VCaP (cell line): ENCODE results near the gene SELENOH.

Experiments
- H3K27ac ChIP-seq: fragments of 450-650 bp; 2 replicates; pipeline ENCODE4 v1.5.1; 2017
- CTCF ChIP-seq: fragments of 450-650 bp; conservative IDR thresholded peaks from 2 replicates; pipeline ENCODE4 v1.5.1; 2017; ENCODE audit warnings: mild to moderate bottlenecking, moderate library complexity

SELENOH gene

GRCh38 chr11:57785072-57785471 lies 43.8 kb downstream of the SELENOH start:
- H3K27ac ChIP-seq: no peak overlapping the region
- no peak for TF ChIP-seq CTCF

DNA sequence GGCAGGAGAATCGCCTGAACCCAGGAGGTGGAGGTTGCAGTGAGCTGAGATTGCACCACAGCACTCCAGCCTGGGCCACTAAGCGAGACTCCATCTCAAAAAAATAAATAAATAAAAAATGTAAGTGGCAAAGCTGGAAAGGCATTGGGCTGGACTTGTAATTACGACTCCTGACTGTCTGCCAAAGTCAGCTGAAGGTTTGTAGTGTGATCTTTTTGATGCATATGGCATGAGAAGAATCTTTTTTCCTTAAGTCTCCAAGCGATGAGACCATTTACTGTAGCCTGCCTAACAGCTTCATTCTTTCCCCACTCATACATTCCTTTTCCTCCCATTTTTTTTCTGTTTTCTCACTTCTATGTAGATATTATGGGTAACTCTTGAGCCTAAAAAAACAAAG lies 45.1 kb downstream of the SELENOH start:
- H3K27ac ChIP-seq: peak overlapping the region; percentile 33
- TF ChIP-seq CTCF: no peak

DNA sequence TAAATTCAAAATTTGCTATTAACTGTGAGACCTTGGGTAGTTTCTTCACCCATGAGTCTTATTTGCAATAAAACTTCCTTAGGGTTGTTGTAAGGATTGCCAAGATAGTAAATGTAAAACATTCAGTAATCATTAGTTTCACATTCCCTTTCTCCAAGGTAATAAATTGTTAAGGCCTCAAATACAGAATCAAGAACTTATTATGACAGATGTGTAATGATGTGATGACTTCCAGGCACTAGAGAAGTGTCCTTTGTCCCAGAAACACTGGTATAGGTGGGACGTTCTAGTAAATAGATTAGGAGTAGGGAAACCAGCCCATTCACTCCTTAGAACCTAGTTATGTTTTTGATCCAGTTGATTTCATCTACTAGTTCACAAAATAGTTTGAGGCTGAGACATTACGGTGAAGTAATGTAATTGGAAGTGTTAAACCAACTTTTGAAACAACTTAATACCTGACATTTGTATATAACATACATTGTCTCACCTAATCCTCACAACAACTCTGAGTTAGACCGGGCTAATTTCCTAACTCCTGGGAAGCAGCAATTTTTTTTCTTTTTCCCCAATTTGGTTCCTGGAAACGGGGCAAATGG lies 45.8 kb downstream of the SELENOH start:
- H3K27ac ChIP-seq: peak overlapping the region; percentile 33
- TF ChIP-seq CTCF: no peak

DNA sequence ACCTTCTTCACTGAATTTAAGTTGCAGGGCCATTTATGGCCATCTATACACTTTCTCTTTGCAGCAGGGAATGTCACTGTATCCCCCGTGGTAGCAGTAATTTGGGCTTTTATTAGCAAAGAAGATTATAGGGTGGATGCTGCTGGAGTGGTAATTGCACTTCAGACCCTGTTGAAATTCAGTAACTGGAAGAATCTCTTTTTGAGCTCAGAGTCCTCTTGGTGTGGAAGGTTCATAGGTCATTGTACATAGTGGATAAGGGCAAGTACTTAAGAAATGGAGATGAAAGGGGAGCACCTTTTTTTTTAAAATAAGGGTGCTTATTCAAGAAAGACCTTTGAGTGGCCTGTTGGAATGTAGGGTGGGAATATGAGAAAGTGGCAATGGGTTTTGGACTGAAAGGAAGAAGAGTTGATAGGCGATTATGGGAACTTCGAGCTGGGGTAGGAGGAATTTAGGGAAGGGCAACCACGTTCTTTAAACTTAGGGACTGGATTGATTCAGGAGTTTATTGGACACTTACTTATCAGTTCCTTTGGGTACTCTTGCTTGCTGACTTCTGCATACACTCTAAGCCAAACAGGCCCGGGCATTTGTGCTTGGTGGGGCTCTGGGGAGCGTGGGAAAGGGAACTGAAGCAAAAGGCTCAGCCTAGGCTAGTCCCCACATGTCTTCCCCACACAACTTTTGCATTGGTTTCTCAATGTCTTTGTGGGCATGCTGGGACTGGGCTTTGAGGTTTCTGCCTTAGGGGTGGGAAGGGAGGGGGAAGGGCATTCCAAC lies 46.8 kb downstream of the SELENOH start:
- no peak for TF ChIP-seq CTCF
- H3K27ac ChIP-seq: no peak overlapping the region

DNA sequence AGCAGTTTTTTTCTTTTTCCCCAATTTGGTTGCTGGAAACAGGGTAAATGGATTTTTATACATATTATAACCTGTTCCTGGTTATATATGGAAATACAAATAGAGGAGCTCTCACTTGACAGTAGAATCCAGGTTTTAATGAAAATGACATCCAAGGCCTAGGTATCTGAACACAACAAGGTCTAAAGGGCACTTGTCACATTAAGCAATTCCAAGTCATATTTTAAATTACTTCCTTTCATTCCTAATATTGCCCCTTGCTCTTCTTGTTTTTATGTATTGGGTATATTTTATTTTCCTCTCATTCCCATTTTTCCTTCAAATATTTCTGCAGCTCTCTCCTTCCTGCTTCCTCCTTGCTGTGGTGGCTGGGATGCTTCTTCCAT lies 47.4 kb downstream of the SELENOH start:
- no peak for TF ChIP-seq CTCF
- H3K27ac ChIP-seq: no peak overlapping the region

DNA sequence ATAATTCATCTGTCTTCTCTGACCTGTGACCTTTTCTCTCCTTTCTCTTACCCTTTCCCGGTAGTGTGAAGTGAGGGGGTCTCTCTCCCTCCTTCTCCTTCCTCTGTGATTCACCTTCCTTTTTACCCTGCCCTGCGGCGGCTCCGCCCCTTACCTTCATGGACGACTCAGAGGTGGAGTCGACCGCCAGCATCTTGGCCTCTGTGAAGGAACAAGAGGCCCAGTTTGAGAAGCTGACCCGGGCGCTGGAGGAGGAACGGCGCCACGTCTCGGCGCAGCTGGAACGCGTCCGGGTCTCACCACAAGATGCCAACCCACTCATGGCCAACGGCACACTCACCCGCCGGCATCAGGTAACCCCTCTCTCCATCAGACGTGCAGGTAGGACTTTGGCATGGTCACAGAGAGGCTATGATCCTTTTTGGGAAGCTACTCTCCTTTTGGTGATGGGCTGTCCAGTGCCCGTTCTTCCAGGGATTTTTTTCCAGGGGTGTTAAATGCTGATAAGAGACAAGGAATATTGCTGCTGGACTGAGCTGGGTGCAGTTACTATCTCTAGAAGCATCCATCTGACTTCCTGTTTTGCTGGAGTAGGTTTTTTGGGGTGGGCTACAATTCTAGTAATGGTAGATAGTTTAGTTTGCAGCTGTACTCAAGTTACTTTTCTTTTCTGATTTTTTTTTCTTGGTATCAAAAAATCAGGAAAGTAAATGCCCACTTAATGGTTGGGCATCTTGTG lies 50.2 kb downstream of the SELENOH start:
- peak overlapping the region; percentile 50 for H3K27ac ChIP-seq
- no peak for TF ChIP-seq CTCF

DNA sequence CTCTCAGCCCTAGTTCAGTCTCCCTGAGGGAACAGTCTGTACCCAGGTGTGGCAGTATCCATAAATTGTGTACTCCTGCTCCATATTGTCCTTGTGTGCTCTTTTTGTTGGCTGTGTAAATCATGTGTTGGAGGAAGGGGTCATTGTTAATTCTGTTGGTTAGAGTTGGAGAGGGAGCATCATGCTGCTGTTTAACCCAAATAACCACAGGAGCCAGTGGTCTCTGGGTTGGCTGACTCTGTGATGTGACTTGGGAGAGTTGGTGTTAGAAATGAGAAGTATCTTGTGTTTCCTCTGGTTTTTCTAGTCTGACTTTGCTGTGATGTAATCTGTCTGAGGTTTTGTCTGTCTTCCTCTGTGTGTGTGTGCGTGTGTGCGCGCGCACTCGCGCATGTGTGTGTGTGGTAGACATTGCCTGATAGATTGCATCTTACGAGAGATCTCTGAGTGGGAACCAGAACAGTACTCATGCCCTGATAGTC lies 50.8 kb downstream of the SELENOH start:
- no peak for TF ChIP-seq CTCF
- H3K27ac ChIP-seq: peak overlapping the region; percentile 50
